Vagina (tissue), 2 donors: Measurements from ENCODE around the gene KCNK2. TPM values are rescaled to one million over a fixed set of nuclear protein-coding genes. Genes with fewer than 3 reads are reported as not detected.

Experiments used
- DNase-seq, 2 donors: peaks; one replicate each; pipeline ENCODE4 v3.0.0-alpha.2; 2017; ENCODE audit errors: extremely low spot score in 2 of 2
- H3K27ac ChIP-seq: fragments of 200-600 bp; sonication (generic); one replicate; pipeline ENCODE4 v1.5.1; 2019
- H3K27me3 ChIP-seq: fragments of 200-600 bp; sonication (generic); one replicate; pipeline ENCODE4 v1.5.1; 2019
- H3K36me3 ChIP-seq, 2 donors: fragments of 200-600 bp; sonication (generic); one replicate each; pipeline ENCODE4 v1.5.1; 2017 to 2019
- H3K4me1 ChIP-seq: fragments of 200-600 bp; sonication (generic); one replicate; pipeline ENCODE4 v1.5.1; 2019
- H3K4me3 ChIP-seq, 2 donors: fragments of 200-600 bp; sonication (generic); 1 replicate in 1 of 2; 2 replicates in 1 of 2; pipeline ENCODE4 v1.5.1; 2016 to 2019
- H3K9me3 ChIP-seq: fragments of 200-600 bp; sonication (generic); one replicate; pipeline ENCODE4 v1.5.1; 2019
- POLR2A ChIP-seq, 2 donors: fragments of 450-650 bp; IDR thresholded peaks; one replicate each; pipeline ENCODE4 v1.6.1; 2017; ENCODE audit warnings: antibody characterized with exemption in 2 of 2, mild to moderate bottlenecking in 2 of 2, moderate library complexity in 2 of 2
- POLR2AphosphoS5 ChIP-seq, 2 donors: sonication (generic); formaldehyde crosslinking; IDR thresholded peaks; one replicate each; pipeline ENCODE4 v1.9.0; 2017; ENCODE audit warnings: antibody characterized with exemption in 2 of 2, mild to moderate bottlenecking in 2 of 2, low read depth in 1 of 2; ENCODE audit not compliant: insufficient read depth in 1 of 2
- intact Hi-C: fragments of 100-400 bp; cut with DNase I; formaldehyde crosslinking; loops from one replicate; pipeline ENCODE4 v1.15.1; 2023
- total RNA-seq: library from RNA; depleted of rRNA; stranded (reverse); fragments of >200 nt; gene quantifications from one replicate; pipeline ENCODE4 v1.2.3, GENCODE V29; 2016
- TF ChIP-seq, protein P1 (sequence below), 3 experiments: fragments of 450-650 bp in 2 of 3; fragments of 200-600 bp in 1 of 3; sonication (generic) in 1 of 3; IDR thresholded peaks; one replicate each; pipeline ENCODE4 v1.5.1; 2017 to 2019; ENCODE audit warnings: antibody characterized with exemption in 3 of 3, mild to moderate bottlenecking in 2 of 3, moderate library complexity in 2 of 3

Gene KCNK2
- total RNA-seq, 1 donor from 2014 or later: 2.5 TPM

GRCh38 chr1:215215846-215216245 lies 133.3 kb downstream of the KCNK2 start:
- no peak for DNase-seq
- H3K36me3 ChIP-seq: no peaks in the 10 kb centered on the region
- no peaks in the 10 kb centered on the region for H3K4me1 ChIP-seq
- intact Hi-C loops: no loop called here
- no peak overlapping the region for H3K27ac ChIP-seq
- TF ChIP-seq POLR2A (IDR thresholded peaks at IDR 0.05) (no peak), POLR2AphosphoS5 (IDR thresholded peaks at IDR 0.05; ENCODE audit: insufficient read depth in 1 of 2, low read depth in 1 of 2) (no peak)
- TF ChIP-seq, protein P1, sequence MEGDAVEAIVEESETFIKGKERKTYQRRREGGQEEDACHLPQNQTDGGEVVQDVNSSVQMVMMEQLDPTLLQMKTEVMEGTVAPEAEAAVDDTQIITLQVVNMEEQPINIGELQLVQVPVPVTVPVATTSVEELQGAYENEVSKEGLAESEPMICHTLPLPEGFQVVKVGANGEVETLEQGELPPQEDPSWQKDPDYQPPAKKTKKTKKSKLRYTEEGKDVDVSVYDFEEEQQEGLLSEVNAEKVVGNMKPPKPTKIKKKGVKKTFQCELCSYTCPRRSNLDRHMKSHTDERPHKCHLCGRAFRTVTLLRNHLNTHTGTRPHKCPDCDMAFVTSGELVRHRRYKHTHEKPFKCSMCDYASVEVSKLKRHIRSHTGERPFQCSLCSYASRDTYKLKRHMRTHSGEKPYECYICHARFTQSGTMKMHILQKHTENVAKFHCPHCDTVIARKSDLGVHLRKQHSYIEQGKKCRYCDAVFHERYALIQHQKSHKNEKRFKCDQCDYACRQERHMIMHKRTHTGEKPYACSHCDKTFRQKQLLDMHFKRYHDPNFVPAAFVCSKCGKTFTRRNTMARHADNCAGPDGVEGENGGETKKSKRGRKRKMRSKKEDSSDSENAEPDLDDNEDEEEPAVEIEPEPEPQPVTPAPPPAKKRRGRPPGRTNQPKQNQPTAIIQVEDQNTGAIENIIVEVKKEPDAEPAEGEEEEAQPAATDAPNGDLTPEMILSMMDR (IDR thresholded peaks at IDR 0.05): no peak
- no peaks in the 10 kb centered on the region for H3K9me3 ChIP-seq
- no peaks in the 10 kb centered on the region for H3K27me3 ChIP-seq
- H3K4me3 ChIP-seq: no peak overlapping the region

- Histone ChIP-seq H3K9me3 (no peaks in the 10 kb centered on the region), H3K27me3 (no peaks in the 10 kb centered on the region), H3K27ac (no peak overlapping the region), H3K4me1 (no peaks in the 10 kb centered on the region), H3K4me3 (no peak overlapping the region), H3K36me3 (no peaks in the 10 kb centered on the region)
- DNase-seq: no peak
- TF ChIP-seq, protein P1 (IDR thresholded peaks at IDR 0.05): no peak
- TF ChIP-seq POLR2AphosphoS5 (IDR thresholded peaks at IDR 0.05; ENCODE audit: insufficient read depth in 1 of 2, low read depth in 1 of 2) (no peak), POLR2A (IDR thresholded peaks at IDR 0.05) (no peak)
- intact Hi-C loops: no loop called here
These were observed 136.8 kb downstream of the KCNK2 start for GRCh38 chr1:215219372-215219771.

- TF ChIP-seq, protein P1 (IDR thresholded peaks at IDR 0.05): no peak
- no peak for TF ChIP-seq POLR2AphosphoS5 (IDR thresholded peaks at IDR 0.05; ENCODE audit: insufficient read depth in 1 of 2, low read depth in 1 of 2)
- TF ChIP-seq POLR2A (IDR thresholded peaks at IDR 0.05): no peak
- H3K27me3 ChIP-seq: no peaks in the 10 kb centered on the region
- no peaks in the 10 kb centered on the region for H3K36me3 ChIP-seq
- H3K4me3 ChIP-seq: no peak overlapping the region
- DNase-seq: no peak
- no peak overlapping the region for H3K27ac ChIP-seq
- intact Hi-C loops: no loop called here
- no peaks in the 10 kb centered on the region for H3K9me3 ChIP-seq
- H3K4me1 ChIP-seq: no peaks in the 10 kb centered on the region
These were observed 137.8 kb downstream of the KCNK2 start for GRCh38 chr1:215220346-215220745.

- no peak for TF ChIP-seq POLR2A (IDR thresholded peaks at IDR 0.05)
- TF ChIP-seq POLR2AphosphoS5 (IDR thresholded peaks at IDR 0.05; ENCODE audit: insufficient read depth in 1 of 2, low read depth in 1 of 2): no peak
- TF ChIP-seq, protein P1 (IDR thresholded peaks at IDR 0.05): no peak
- intact Hi-C loops: no loop called here
These were observed 144.2 kb downstream of the KCNK2 start for GRCh38 chr1:215226757-215227156.

GRCh38 chr1:215228193-215228592 lies 145.7 kb downstream of the KCNK2 start:
- Histone ChIP-seq H3K36me3 (no peaks in the 10 kb centered on the region), H3K4me1 (no peaks in the 10 kb centered on the region), H3K4me3 (no peak overlapping the region), H3K27me3 (no peaks in the 10 kb centered on the region), H3K27ac (no peak overlapping the region), H3K9me3 (no peaks in the 10 kb centered on the region)
- DNase-seq: no peak
- TF ChIP-seq POLR2AphosphoS5 (IDR thresholded peaks at IDR 0.05; ENCODE audit: insufficient read depth in 1 of 2, low read depth in 1 of 2): no peak
- intact Hi-C loops: no loop called here

More at GRCh38 chr1:215226757-215227156, 144.2 kb downstream of the KCNK2 start:
- no peak overlapping the region for H3K4me3 ChIP-seq
- no peaks in the 10 kb centered on the region for H3K4me1 ChIP-seq
- no peaks in the 10 kb centered on the region for H3K9me3 ChIP-seq
- no peak overlapping the region for H3K27ac ChIP-seq
- no peaks in the 10 kb centered on the region for H3K27me3 ChIP-seq
- H3K36me3 ChIP-seq: no peaks in the 10 kb centered on the region
- no peak for DNase-seq
